HG03439 (cell line): ENCODE results near the gene MYO10.
"Not testable (repeated sequence)": the region's sequence is repeated elsewhere in the genome, so short reads cannot be mapped to it uniquely, and the experiment has no call there.

ENCODE experiments used
- ATAC-seq: cut with Tn5 transposase; IDR thresholded peaks from one replicate; pipeline ENCODE4 v1.9.1; 2021; ENCODE audit warnings: mild to moderate bottlenecking, moderate library complexity; ENCODE audit not compliant: unreplicated experiment

The MYO10 gene

GRCh38 chr5:16725575-16725974 is 210.5 kb downstream of the MYO10 start:
- ATAC-seq: no peak

GRCh38 chr5:16723821-16724220 is 212.3 kb downstream of the MYO10 start:
- no peak for ATAC-seq

DNA sequence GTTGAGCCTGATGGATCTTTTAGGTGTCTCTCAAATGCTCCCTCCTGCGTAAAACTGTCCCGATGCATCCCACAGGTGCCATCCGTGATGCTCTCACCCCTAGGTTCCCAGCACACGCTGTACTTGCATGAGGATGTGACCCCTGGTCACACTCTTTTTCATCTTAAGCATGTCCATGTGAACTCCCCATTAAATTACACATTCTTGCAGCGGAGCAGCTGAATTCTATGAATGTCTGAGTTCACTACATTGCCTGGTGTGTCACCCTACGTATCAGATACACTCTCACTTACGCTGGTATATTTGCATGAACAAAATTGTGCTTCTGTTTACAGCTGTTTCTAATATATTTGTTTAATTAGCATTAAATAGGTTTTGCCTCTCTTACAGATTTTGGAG is 214.0 kb downstream of the MYO10 start:
- ATAC-seq: no peak

DNA sequence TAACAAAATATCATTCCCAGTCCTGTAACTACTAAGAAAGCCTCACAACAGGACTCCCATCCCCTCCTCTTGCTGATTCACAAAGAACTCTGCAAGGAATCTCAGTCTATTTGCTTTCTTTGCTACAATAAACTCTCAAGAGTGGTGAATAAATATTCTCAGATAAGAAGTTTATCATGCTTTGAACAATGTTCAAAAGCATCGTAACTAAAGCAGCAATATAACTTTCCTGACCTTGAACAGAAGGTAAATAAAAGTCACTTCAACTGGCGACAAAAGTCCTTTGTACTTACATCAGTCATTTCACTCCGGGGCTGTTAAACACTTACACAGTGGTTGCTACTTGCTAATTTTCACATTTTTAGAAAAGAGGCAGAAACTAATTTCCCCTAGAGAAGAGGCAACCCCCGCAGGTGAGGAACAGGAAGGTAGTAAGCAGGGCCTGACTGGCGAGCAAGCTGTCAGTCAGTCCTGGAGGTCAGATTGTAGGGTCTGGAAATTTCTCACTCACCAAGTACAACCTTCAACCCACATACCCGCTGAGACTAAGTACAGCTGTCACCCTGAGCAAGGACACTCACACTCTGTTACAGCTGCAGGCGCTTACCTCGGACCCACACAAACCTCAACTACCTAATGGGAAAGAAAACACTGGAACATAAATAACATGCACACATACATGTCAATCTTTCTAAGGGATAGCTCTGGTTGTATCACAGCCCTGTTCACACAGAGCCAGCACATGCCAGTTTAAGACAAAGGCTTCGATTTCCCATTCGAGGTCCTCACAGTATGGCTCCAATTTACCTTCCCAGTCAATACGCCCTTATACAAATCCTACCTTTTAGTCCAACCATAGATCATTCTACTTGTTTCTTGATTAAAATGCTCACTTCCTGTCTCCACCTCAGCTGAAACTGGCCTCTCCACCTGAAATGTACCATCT is 214.7 kb downstream of the MYO10 start:
- no peak for ATAC-seq

DNA sequence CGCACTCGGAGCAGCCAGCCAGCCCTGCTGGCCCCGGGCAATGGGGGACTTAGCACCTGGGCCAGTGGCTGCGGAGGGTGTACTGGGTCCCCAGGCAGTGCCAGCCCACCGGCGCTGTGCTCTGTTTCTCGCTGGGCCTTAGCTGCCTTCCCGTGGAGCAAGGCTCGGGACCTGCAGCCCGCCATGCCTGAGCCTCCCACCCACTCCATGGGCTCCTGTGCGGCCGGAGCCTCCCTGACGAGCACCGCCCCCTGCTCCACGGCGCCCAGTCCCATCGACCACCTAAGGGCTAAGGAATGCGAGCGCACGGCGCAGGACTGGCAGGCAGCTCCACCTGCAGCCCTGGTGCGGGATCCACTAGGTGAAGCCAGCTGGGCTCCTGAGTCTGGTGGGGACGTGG is 218.1 kb downstream of the MYO10 start:
- not testable (repeated sequence) for ATAC-seq

DNA sequence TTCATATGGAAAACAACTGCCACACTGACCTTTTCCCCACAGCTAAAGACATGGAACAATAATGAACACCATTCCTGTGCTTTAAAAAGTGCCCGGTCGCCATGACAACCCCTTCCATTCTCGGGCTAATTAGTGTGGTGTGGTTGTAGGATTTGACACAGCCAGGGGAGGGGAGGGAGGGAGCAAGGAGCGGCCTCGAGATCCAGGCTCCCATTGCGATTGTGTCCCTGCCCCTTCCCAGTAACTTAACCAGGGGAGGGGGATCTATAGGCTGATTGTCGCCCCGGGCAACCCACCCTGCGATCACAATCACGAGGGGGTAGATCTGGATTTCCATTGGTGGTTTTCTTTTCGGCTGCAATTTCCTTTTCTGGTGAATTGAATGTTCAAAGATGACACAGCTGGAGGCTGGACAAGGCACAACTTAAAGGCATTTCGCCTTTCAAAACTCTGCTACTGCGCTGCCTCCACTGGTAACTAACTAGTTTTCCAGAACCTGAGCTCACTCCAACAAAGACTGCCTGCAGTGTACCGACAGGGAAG is 222.6 kb downstream of the MYO10 start:
- ATAC-seq: no peak

- no peak for ATAC-seq
Observed at GRCh38 chr5:16712620-16713019, 223.5 kb downstream of the MYO10 start.

GRCh38 chr5:16712178-16712577 is 223.9 kb downstream of the MYO10 start:
- no peak for ATAC-seq

DNA sequence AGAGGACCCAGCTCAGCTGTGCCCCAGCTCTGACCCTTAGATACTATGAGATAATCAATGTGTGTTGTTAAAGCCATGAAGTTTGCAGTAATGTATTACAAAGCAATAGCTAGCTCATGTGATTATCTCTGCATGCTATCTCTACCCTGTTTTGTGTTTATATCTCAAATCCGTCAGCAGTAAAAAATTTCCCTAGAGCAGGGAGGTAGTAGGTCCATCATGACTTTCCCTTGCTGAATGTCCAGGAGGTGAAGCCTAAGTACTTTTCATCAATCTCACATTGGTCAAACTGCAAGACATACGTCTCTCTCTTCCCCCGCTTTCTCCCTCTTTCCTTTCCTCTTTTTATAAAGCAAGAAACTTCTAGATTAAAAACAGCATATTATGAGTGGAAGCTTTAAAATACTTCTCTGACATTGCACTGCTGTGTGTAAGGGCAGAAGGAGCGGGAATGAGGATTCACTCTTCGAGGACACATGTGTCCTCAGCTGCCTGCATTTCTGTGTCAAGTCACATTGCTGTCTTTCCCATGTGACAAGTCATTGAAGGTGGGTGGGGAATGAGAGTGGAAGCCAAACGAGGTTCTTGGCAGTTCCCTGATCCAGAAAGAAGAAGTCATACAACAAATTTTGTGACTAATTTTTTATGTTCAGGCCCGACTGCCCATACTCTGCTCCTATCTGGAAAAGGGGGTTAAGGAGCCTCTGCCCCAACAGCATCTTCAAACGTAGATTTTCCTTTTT is 226.2 kb downstream of the MYO10 start:
- ATAC-seq: no peak

DNA sequence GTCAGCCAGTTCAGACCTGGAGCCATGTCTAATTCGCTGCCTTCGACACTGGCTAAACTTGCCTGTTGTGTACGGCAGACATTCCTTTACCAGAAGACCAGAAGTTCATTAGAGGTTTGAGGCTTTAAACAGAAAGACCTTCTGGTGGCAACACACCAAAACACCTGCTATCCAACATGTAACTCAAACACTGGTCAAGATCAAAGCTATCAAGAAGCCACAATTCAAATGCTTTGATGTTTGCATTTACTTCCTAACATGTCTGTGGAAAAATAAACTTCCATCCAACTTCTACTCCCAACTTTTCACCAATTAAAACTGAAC is 228.3 kb downstream of the MYO10 start:
- ATAC-seq: no peak

DNA sequence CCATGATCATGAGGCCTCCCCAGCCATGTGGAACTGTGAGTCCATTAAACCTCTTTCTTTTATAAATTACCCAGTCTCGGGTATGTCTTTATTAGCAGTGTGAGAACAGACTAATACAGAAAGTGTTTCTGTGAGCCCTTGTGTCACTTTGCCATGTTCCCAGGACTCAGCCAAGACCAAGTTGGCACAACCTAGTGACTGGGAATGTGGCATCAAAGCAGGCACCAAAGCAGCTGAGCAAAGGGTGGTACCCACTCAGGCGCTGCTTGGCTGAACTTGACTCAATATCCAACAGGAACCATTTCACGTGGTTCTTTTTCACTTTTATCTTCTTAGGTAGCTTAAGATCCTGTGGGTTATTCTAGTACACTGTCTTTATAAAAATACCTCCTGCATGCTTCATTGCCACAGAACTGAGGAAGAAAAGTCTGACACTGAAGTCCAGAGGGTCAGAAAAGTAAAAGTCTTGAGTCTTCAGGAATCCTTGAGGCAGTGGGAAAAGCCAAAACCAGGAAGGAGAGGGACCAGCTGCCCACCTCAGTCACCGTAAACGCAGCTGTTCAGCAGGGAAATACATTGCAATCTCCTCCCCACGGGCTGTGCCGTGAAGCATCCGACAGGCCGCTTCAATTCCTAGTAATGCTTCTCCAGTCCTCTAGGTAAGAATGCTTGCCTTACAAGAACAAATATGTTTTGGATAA is 228.8 kb downstream of the MYO10 start:
- ATAC-seq: no peak

- ATAC-seq: no peak
Observed at GRCh38 chr5:16704945-16705344, 231.1 kb downstream of the MYO10 start.

- no peak for ATAC-seq
Observed at GRCh38 chr5:16702964-16703363, 233.1 kb downstream of the MYO10 start.

DNA sequence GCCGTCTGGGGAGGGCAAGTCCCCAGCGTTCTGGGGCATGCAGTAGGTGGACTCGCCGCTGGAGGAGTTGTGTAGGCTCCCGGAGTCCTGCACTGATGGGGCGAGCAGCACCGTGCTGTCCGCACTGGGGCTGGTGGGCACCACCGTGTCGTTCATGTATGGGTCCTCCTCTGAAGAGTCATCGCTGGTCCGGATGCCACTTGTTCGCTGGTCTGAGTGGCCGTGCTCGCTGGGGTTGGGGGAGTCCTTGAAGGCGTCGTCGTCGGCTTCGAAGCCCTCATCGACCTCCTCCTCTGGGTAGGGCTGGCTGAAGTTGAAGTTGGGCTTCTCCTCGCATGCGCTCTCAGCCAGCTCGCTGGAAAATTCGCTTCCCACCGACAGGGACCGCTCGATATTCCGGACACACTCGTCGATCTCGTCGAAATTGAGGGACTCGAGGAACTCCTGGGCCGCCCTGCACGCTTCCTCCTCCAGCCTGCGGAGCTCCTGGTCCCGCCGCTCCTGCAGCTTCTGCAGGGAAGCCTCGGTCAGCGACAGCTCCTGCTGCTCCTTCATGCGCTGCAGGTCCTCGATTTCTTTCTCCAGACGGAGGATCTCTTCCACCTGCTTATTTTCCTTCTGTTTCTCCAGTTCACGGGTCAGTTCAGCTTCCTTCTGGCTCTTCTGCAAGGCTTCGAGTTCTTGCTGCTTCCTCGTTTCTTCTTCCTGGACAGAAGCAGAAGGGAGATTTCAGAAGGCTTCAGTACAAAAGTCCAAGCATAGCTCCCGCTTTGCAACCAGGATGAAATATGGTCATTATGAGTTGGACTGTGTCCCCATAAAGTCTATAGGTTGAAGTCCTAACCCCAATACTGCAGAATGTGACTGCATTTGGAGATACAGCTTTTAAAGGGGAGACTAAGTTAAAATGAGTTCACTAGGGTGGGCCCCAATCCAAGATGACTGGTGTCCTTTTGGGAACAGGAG is 234.7 kb downstream of the MYO10 start:
- no peak for ATAC-seq

- no peak for ATAC-seq
Observed at GRCh38 chr5:16700081-16700480, 236.0 kb downstream of the MYO10 start.

- ATAC-seq: no peak
Observed at GRCh38 chr5:16695779-16696178, 240.3 kb downstream of the MYO10 start.

- no peak for ATAC-seq
Observed at GRCh38 chr5:16693879-16694278, 242.2 kb downstream of the MYO10 start.

GRCh38 chr5:16691731-16692130 is 244.4 kb downstream of the MYO10 start:
- ATAC-seq: no peak

DNA sequence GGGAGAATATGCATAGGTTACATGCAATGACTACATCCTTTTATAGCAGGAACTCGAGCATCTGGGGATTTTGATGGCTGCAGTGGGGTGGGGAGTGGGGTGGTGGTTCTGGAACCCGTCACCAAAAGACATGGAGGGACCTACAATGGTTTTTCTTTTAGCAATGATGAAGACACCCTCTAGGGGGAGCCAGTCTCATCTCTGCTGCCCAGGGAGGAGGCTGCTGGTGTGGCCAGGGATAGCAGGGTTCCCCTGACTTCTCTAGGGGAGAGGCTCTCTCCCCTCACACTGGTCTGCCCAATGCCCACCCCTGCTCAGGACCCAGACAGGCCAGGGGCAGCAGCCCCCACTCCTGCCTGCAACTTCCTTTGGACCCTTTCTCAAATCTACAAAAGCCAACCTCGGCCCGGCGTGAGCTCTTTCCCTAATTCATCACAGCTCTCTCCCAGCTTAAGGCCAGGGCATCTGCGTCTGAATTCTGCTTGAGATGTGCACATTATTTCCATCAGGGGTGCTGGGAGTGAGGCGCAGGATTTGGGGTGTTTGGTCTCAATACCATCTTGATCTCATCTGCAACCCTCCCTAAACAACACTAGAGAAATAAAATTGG is 245.7 kb downstream of the MYO10 start:
- peak; percentile 53 for ATAC-seq

- no peak for ATAC-seq
Observed at GRCh38 chr5:16687898-16688297, 248.2 kb downstream of the MYO10 start.
